GM06990 (cell line): ENCODE data around the gene DUSP8.

Experiments
- DNase-seq: peaks from one replicate; pipeline ENCODE4 v3.0.0-alpha.2; 2011; ENCODE audit not compliant: insufficient read length; ENCODE audit errors: extremely low read depth
- H3K27me3 ChIP-seq: replicated peaks from 2 replicates; pipeline ENCODE4 v1.6.0; 2011; ENCODE audit warnings: low read length; ENCODE audit not compliant: control insufficient read depth, insufficient read depth
- H3K36me3 ChIP-seq: 2 replicates; pipeline ENCODE4 v1.5.1; 2011; ENCODE audit warnings: low read length; ENCODE audit not compliant: control insufficient read depth, insufficient read depth
- H3K4me3 ChIP-seq: replicated peaks from 2 replicates; pipeline ENCODE4 v1.5.1; 2011; ENCODE audit warnings: low read depth, mild to moderate bottlenecking, control low read depth, low read length
- TF ChIP-seq, protein P1 (sequence below): IDR thresholded peaks from 2 replicates; pipeline ENCODE4 v1.5.1; 2011; ENCODE audit warnings: low read length, control low read depth, mild to moderate bottlenecking, inconsistent platforms; ENCODE audit not compliant: insufficient read depth, poor library complexity, severe bottlenecking

The DUSP8 gene

DNA sequence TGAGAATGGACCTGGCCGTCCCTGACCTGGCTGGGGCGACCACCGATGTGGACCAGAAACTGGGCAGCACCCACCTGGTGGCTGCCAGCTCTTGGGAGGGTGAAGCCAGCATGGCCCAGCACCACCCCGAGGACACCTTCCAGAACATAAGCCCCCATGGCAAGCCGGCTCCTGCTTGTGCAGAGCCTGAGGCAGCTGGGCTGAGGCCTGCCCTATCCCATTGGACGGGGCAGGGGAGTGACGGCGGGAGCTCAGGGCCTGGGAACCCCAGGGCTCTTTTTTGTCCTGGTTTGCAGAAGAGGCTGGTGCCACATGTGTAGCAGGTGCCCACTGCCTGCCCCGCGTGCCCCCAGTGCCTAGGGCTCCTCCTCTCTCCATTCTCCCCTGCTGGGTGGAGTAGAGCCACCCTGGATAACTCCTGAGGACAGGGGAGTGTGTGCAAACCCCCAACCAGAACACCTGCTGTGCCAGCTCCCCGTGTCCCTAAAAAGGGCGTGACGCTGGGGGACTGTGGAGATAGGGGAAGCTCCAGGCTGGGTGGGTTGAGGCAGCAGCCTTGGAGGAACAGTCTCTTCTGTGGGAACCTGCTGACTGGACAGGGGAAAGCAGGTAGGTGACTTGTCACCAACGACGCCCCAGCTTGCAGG is 11.9 kb downstream of the DUSP8 start:
- TF ChIP-seq, protein P1, sequence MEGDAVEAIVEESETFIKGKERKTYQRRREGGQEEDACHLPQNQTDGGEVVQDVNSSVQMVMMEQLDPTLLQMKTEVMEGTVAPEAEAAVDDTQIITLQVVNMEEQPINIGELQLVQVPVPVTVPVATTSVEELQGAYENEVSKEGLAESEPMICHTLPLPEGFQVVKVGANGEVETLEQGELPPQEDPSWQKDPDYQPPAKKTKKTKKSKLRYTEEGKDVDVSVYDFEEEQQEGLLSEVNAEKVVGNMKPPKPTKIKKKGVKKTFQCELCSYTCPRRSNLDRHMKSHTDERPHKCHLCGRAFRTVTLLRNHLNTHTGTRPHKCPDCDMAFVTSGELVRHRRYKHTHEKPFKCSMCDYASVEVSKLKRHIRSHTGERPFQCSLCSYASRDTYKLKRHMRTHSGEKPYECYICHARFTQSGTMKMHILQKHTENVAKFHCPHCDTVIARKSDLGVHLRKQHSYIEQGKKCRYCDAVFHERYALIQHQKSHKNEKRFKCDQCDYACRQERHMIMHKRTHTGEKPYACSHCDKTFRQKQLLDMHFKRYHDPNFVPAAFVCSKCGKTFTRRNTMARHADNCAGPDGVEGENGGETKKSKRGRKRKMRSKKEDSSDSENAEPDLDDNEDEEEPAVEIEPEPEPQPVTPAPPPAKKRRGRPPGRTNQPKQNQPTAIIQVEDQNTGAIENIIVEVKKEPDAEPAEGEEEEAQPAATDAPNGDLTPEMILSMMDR: no peak

DNA sequence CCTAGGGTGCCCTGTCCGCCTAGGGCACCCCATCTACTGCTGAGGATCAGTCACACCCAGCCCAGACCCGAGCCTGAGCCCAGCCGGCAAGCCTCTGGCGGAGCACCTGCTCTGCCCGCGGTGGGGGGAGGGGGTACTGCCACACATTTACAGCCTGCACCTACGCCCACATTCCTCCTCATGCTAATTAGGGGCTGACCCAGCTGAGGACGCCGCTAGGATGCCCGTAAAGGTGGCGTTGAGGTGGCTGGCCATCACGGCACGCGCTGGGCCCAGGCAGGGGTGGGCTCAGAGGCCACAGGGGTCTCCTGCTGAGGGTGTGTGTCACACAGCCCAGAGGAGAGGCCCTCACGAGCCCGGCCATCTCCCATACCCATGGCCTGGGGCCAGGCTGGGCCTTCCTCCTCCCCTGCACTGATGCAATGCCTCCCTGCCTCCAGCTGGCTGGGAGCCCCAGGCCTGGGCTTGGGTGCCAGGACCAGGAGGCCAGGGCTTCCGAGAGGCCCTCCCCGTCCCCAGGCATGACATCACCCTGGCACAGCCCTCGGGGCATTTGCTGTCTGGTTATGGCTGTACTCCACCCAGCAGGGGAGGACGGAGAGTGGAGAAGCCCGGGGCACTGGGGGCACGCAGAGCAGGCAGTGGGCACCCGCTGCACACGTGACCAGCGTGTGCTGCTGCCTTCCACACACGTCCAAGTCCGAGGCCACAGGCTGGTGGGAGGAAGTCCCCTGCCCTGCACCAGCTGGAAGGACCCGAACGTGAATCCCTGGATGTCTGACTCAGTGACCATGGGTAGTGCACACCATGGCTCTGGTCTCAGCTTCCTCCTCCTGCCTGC is 12.7 kb downstream of the DUSP8 start:
- H3K36me3 ChIP-seq: no peaks in the 10 kb centered on the region
- H3K4me3 ChIP-seq: no peak overlapping the region
- no peak for DNase-seq
- no peaks in the 10 kb centered on the region; the same call in 1 of the 2 replicates for H3K27me3 ChIP-seq
- TF ChIP-seq, protein P1: no peak

More for the DNA sequence above, 11.9 kb downstream of the DUSP8 start:
- Histone ChIP-seq H3K4me3 (no peak overlapping the region), H3K36me3 (no peaks in the 10 kb centered on the region), H3K27me3 (no peaks in the 10 kb centered on the region; the same call in none of the 2 replicates)
- no peak for DNase-seq

DNA sequence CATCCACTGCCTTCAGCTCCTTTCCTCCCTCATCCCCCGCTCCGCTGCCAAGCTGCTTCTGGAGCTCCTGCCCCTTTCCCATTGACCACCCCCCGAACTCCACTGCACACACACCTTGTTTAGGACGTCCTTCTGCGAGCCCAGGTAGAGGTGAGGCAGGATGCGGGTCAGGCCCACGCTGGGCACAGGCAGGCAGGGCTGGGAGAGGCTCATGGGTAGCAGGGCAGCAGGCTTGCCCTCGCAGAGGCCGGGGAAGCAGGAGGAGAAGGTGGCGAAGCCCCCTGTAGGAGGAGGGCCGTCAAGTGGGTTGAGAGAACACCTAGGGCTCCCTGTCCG is 13.3 kb downstream of the DUSP8 start:
- DNase-seq: no peak
- Histone ChIP-seq H3K36me3 (no peaks in the 10 kb centered on the region), H3K27me3 (no peaks in the 10 kb centered on the region; the same call in 1 of the 2 replicates), H3K4me3 (no peak overlapping the region)
- TF ChIP-seq, protein P1: no peak

DNA sequence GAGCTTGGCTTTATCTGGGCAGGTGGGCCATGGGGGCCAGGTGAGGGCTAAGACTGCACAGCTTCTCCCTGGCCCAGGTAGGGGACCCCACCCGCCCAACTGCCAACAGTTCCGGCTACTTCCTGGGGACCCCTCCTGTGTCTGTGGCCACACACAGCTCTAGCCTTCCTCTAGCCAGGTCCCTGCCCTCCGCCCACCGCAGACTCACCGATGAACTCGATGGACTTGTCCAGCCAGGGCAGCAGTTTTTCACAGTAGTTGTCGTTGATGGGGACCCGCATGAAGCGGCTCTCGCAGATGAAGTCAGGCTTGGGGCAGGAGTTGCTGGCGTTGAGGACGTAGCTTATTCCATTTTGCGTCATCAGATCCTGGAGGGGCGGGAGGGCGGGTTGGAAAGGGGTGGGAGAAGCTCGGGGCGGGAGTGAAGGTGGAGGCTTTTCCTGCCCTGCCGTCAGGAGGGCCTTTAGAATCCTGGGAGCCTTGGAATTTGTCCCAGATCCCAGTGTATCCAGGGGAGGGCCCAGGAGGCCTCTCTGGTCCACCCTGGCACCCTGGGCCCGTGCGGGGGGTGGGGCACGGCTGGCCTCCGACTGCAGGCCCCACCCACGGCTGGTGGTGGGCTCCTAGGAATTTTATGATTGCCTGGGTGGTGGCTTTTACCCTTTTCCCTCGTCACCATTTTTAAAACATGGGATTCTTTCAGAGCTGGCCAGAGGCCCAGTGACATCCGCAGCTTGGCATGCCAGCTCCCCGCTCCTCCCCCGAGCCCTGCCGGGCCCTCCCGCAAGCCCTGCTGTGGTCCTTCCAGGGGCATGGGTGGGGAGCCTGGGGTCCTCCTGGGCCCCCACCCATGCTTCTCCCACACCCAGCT is 13.9 kb downstream of the DUSP8 start:
- Histone ChIP-seq H3K36me3 (no peaks in the 10 kb centered on the region), H3K27me3 (no peaks in the 10 kb centered on the region; the same call in 1 of the 2 replicates), H3K4me3 (no peak overlapping the region)
- TF ChIP-seq, protein P1: no peak
- no peak for DNase-seq

DNA sequence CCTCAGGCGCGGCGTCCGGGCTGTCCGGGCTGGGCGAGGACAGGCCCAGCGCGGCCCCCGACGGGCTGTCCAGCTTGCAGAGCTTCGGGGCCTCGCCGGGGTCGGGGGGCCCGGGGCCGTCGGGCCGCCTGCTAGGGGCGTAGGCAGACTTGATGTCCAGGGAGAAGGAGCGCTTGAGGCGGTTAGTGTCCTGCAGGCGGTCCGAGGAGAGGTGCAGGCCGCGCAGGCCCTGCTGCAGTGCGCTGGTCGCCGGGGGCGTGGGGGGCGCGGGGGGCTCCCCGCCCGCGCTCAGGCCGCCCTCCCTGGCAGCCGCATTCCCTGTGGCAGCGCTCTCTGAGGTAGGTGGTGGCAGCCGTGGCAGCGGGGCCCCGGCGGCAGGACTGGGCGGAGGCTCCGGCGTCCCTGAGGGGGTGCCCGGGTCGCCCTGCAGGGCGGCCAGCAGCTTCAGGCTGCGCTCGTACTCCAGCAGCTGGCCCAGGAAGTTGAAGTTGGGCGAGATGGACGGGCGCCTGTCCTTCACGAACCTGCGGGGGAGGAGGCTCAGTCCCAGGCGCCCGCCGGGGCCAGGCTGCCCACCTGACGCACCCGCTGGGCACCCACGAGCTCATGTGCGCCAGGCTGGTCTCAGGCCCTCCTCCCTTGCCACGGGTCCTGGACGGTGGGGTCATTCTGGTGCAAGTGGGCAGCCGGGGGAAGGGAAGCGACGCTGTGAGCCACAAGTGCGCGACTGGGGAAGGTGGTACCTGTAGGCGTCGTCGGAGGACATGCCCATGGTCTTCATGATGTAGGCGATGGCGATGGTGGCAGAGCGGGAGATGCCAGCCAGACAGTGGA is 14.8 kb downstream of the DUSP8 start:
- Histone ChIP-seq H3K36me3 (no peaks in the 10 kb centered on the region), H3K4me3 (no peak overlapping the region), H3K27me3 (no peaks in the 10 kb centered on the region; the same call in 1 of the 2 replicates)
- no peak for DNase-seq
- TF ChIP-seq, protein P1: no peak
